Measurements from ENCODE around the gene SF3B5. TPM values are rescaled to one million over a fixed set of nuclear protein-coding genes. Genes with fewer than 3 reads are reported as not detected.

Gene SF3B5
- total and polyA plus RNA-seq, 9 of the 15 experiments (the other 6 are each of a cell fraction or from before 2014, with no cell fraction given): 238 to 1,211 (median 407) TPM

DNA sequence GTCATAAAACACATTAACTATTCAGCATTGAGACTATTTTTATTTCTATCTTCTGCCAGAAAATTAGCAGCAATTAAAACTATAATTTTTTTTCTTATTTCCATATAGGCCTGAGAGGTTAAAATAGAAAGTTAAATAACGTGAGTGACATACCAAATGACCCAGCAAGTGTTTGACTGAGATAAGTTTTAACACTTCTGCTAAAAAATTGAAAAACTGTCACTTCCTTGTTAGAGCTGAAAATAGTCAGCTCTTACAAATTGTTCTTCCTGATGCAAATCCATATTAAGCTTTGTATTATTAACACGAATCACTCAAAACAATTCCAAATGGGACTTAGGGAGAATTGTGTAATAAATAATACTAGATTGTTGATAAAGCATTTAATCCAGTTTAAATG, 28.5 kb upstream of the SF3B5 start (continued):
- no peak for TF ChIP-seq ZNF518B (CRISPR knock-in tag; IDR thresholded peaks at IDR 0.05)
- no peak for TF ChIP-seq ETV6 (IDR thresholded peaks at IDR 0.05; ENCODE audit: borderline replicate concordance in 1 of 2, low read depth in 2 of 2, low read length in 1 of 2)
- no peak for TF ChIP-seq ETV6 (CRISPR knock-in tag; IDR thresholded peaks at IDR 0.05; ENCODE audit: borderline replicate concordance)
- TF ChIP-seq EGR1 (conservative IDR thresholded peaks at IDR 0.05): no peak
- no peak for TF ChIP-seq TRIM24 (IDR thresholded peaks at IDR 0.05)
- TF ChIP-seq SOX6 (IDR thresholded peaks at IDR 0.05): no peak
- no peak for TF ChIP-seq ZFP30 (CRISPR knock-in tag; IDR thresholded peaks at IDR 0.05; ENCODE audit: borderline replicate concordance)
- TF ChIP-seq MBD2 (IDR thresholded peaks at IDR 0.05; ENCODE audit: borderline replicate concordance, low read depth): no peak
- no peak for TF ChIP-seq MCM2 (IDR thresholded peaks at IDR 0.05; ENCODE audit: low read depth)
- TF ChIP-seq, protein P1, sequence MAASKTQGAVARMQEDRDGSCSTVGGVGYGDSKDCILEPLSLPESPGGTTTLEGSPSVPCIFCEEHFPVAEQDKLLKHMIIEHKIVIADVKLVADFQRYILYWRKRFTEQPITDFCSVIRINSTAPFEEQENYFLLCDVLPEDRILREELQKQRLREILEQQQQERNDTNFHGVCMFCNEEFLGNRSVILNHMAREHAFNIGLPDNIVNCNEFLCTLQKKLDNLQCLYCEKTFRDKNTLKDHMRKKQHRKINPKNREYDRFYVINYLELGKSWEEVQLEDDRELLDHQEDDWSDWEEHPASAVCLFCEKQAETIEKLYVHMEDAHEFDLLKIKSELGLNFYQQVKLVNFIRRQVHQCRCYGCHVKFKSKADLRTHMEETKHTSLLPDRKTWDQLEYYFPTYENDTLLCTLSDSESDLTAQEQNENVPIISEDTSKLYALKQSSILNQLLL (CRISPR knock-in tag; IDR thresholded peaks at IDR 0.05; ENCODE audit: borderline replicate concordance): no peak
- TF ChIP-seq U2AF2 (optimal IDR thresholded peaks at IDR 0.05; ENCODE audit: low read depth, low read length): no peak
- TF ChIP-seq ZNF316 (IDR thresholded peaks at IDR 0.05): no peak
- no peak for TF ChIP-seq THAP7 (CRISPR knock-in tag; IDR thresholded peaks at IDR 0.05)
- no peak for TF ChIP-seq ZNF184 (CRISPR knock-in tag; IDR thresholded peaks at IDR 0.05)
- TF ChIP-seq ZSCAN29 (IDR thresholded peaks at IDR 0.05): no peak
- TF ChIP-seq KDM5B (IDR thresholded peaks at IDR 0.05; ENCODE audit: insufficient replicate concordance, low read depth, low read length): no peak
- no peak for TF ChIP-seq POLR2A (conservative IDR thresholded peaks at IDR 0.05)
- no peak for TF ChIP-seq ZNF282 (CRISPR knock-in tag; IDR thresholded peaks at IDR 0.05)
- no peak for TF ChIP-seq NBN (IDR thresholded peaks at IDR 0.05; ENCODE audit: low read depth)
- peak; percentile 72 for TF ChIP-seq SMARCA4 (IDR thresholded peaks at IDR 0.05)
- TF ChIP-seq, protein P2, sequence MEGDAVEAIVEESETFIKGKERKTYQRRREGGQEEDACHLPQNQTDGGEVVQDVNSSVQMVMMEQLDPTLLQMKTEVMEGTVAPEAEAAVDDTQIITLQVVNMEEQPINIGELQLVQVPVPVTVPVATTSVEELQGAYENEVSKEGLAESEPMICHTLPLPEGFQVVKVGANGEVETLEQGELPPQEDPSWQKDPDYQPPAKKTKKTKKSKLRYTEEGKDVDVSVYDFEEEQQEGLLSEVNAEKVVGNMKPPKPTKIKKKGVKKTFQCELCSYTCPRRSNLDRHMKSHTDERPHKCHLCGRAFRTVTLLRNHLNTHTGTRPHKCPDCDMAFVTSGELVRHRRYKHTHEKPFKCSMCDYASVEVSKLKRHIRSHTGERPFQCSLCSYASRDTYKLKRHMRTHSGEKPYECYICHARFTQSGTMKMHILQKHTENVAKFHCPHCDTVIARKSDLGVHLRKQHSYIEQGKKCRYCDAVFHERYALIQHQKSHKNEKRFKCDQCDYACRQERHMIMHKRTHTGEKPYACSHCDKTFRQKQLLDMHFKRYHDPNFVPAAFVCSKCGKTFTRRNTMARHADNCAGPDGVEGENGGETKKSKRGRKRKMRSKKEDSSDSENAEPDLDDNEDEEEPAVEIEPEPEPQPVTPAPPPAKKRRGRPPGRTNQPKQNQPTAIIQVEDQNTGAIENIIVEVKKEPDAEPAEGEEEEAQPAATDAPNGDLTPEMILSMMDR (IDR thresholded peaks at IDR 0.05 in 2 of 3, conservative IDR thresholded peaks at IDR 0.05 in 1 of 3; ENCODE audit: insufficient read depth in 2 of 3, low read depth in 1 of 3, low read length in 3 of 3): no peak
- TF ChIP-seq ZNF668 (CRISPR knock-in tag; IDR thresholded peaks at IDR 0.05): no peak
- no peak for TF ChIP-seq ZNF778 (CRISPR knock-in tag; IDR thresholded peaks at IDR 0.05)
- no peak for TF ChIP-seq ZNF232 (CRISPR knock-in tag; IDR thresholded peaks at IDR 0.05)
- TF ChIP-seq NFIX (CRISPR knock-in tag; IDR thresholded peaks at IDR 0.05; ENCODE audit: low read depth): no peak
- TF ChIP-seq ZBTB8A (IDR thresholded peaks at IDR 0.05; ENCODE audit: partially characterized antibody): no peak
- no peak for TF ChIP-seq FOS (IDR thresholded peaks at IDR 0.05; ENCODE audit: extremely low read depth, insufficient read length)
